HepG2 (cell line): Measurements from ENCODE around the gene ACSL3. TPM values are rescaled to one million over a fixed set of nuclear protein-coding genes. Genes with fewer than 3 reads are reported as not detected.

Experiments used
- CREB1 ChIP-seq, 2 experiments: fragments of 450-650 bp in 1 of 2; IDR thresholded peaks; 2 replicates each; pipeline ENCODE4 v1.6.1; 2016 to 2017; ENCODE audit warnings: control low read depth in 1 of 2, mild to moderate bottlenecking in 1 of 2, missing compliant biosample characterization in 1 of 2, missing genetic modification characterization in 1 of 2
- DMAP1 ChIP-seq: IDR thresholded peaks from 2 replicates; pipeline ENCODE4 v1.6.1; 2016
- ELF3 ChIP-seq: IDR thresholded peaks from 2 replicates; pipeline ENCODE4 v1.6.1; 2016; ENCODE audit warnings: missing genetic modification reagents, missing compliant biosample characterization
- MED1 ChIP-seq: sonication (generic); formaldehyde crosslinking; IDR thresholded peaks from 2 replicates; pipeline ENCODE4 v1.4.0; 2020; ENCODE audit warnings: missing genetic modification reagents
- MXD4 ChIP-seq: IDR thresholded peaks from 2 replicates; pipeline ENCODE4 v1.6.1; 2016; ENCODE audit warnings: mild to moderate bottlenecking, missing biosample characterization, missing genetic modification reagents
- RFX3 ChIP-seq: IDR thresholded peaks from 2 replicates; pipeline ENCODE4 v1.6.1; 2016; ENCODE audit warnings: missing biosample characterization, missing genetic modification reagents
- SNAI1 ChIP-seq: sonication (generic); formaldehyde crosslinking; IDR thresholded peaks from 2 replicates; pipeline ENCODE4 v1.5.0; 2020; ENCODE audit warnings: mild to moderate bottlenecking, missing genetic modification reagents, borderline replicate concordance
- ZNF34 ChIP-seq: sonication (generic); formaldehyde crosslinking; IDR thresholded peaks from 2 replicates; pipeline ENCODE4 v1.4.0; 2020; ENCODE audit warnings: mild to moderate bottlenecking, missing genetic modification reagents, borderline replicate concordance
- ZNF563 ChIP-seq: sonication (generic); formaldehyde crosslinking; IDR thresholded peaks from 2 replicates; pipeline ENCODE4 v1.8.0; 2022; ENCODE audit warnings: mild to moderate bottlenecking, moderate library complexity, missing genetic modification reagents
- ZNF773 ChIP-seq: sonication (generic); formaldehyde crosslinking; IDR thresholded peaks from 2 replicates; pipeline ENCODE4 v1.4.0; 2020; ENCODE audit warnings: missing genetic modification reagents, borderline replicate concordance
- ZNF850 ChIP-seq: sonication (generic); formaldehyde crosslinking; conservative IDR thresholded peaks from 2 replicates; pipeline ENCODE4 v1.9.0; 2021; ENCODE audit warnings: mild to moderate bottlenecking, missing genetic modification reagents
- polyA plus RNA-seq, 8 experiments: library from polyadenylated mRNA; depleted of rRNA in 3 of 8; stranded (reverse) in 7 of 8; unstranded in 1 of 8; fragments of >200 nt; fragmentation: Illumina TruSeq in 4 of 8; extraction: Trizol in 4 of 8; gene quantifications; 2 replicates each; pipeline versions ENCODE4 v1.2.1 to v1.2.3, GENCODE V29; 2011 to 2016; ENCODE audit warnings: low read depth in 4 of 8, missing spikeins in 1 of 8, mixed read lengths in 1 of 8; ENCODE audit not compliant: insufficient read depth in 1 of 8
- total RNA-seq, 5 experiments: library from RNA; depleted of rRNA; stranded (reverse); fragments of >200 nt; fragmentation: Illumina TruSeq; extraction: Trizol; gene quantifications; 2 replicates each; pipeline ENCODE4 v1.2.3, GENCODE V29; 2016; ENCODE audit warnings: low read depth in 1 of 5
- TF ChIP-seq, protein P1 (sequence below): sonication (generic); formaldehyde crosslinking; IDR thresholded peaks from 2 replicates; pipeline ENCODE4 v1.4.0; 2020; ENCODE audit warnings: mild to moderate bottlenecking, missing genetic modification reagents
- TF ChIP-seq, protein P2 (sequence below): sonication (generic); formaldehyde crosslinking; IDR thresholded peaks from 2 replicates; pipeline ENCODE4 v1.5.1; 2020; ENCODE audit warnings: mild to moderate bottlenecking, missing genetic modification reagents, moderate library complexity
- TF ChIP-seq, protein P3 (sequence below): sonication (generic); formaldehyde crosslinking; IDR thresholded peaks from 2 replicates; pipeline ENCODE4; 2020; ENCODE audit warnings: missing genetic modification reagents, mild to moderate bottlenecking, borderline replicate concordance
- TF ChIP-seq, protein P4 (sequence below): sonication (generic); formaldehyde crosslinking; IDR thresholded peaks from 2 replicates; pipeline ENCODE4 v1.5.0; 2020; ENCODE audit warnings: missing genetic modification reagents

The ACSL3 gene
- total and polyA plus RNA-seq, 2 of the 13 experiments (the other 11 are each of a cell fraction or from before 2014, with no cell fraction given) = 305 to 365 TPM

DNA sequence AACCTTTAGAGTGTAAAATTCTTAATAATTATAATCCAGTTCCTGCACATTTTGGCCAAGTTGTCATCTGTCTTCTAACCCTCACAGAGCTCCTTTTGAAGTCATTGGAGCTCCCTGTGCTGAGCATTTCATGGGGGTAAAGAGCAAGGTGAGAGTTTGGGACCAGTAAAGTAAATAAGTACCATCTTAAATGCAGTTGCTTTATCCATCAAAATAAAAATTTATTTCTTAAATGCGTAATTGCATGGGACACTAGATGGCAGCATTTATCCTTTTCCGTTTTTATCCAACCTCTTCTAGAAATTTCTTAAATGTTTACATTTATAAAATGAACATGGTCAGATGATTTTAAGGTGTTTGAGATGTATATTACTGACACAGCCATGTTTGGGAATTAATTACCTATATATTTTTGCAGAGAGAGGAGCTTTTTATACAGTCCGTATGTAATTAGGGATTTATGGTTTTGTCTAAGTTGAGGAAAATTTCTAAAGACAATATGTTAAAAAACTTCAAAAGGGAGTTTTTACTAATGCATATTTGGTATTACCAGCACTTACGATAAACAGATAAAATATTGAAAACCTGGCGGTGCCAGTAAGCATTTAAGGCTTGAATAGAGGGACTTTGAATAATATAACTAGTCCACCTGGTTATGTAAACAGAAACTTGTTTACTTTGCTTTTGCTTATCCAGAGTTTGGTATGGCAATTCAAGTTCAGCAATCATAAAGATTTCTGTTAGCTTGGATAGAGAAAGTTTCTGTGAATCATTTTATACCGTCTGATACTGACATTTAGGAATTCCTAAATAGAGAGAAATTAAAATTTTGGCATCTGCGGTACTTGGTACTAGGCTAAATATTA is 54.5 kb downstream of the ACSL3 start (continued):
- TF ChIP-seq, protein P1, sequence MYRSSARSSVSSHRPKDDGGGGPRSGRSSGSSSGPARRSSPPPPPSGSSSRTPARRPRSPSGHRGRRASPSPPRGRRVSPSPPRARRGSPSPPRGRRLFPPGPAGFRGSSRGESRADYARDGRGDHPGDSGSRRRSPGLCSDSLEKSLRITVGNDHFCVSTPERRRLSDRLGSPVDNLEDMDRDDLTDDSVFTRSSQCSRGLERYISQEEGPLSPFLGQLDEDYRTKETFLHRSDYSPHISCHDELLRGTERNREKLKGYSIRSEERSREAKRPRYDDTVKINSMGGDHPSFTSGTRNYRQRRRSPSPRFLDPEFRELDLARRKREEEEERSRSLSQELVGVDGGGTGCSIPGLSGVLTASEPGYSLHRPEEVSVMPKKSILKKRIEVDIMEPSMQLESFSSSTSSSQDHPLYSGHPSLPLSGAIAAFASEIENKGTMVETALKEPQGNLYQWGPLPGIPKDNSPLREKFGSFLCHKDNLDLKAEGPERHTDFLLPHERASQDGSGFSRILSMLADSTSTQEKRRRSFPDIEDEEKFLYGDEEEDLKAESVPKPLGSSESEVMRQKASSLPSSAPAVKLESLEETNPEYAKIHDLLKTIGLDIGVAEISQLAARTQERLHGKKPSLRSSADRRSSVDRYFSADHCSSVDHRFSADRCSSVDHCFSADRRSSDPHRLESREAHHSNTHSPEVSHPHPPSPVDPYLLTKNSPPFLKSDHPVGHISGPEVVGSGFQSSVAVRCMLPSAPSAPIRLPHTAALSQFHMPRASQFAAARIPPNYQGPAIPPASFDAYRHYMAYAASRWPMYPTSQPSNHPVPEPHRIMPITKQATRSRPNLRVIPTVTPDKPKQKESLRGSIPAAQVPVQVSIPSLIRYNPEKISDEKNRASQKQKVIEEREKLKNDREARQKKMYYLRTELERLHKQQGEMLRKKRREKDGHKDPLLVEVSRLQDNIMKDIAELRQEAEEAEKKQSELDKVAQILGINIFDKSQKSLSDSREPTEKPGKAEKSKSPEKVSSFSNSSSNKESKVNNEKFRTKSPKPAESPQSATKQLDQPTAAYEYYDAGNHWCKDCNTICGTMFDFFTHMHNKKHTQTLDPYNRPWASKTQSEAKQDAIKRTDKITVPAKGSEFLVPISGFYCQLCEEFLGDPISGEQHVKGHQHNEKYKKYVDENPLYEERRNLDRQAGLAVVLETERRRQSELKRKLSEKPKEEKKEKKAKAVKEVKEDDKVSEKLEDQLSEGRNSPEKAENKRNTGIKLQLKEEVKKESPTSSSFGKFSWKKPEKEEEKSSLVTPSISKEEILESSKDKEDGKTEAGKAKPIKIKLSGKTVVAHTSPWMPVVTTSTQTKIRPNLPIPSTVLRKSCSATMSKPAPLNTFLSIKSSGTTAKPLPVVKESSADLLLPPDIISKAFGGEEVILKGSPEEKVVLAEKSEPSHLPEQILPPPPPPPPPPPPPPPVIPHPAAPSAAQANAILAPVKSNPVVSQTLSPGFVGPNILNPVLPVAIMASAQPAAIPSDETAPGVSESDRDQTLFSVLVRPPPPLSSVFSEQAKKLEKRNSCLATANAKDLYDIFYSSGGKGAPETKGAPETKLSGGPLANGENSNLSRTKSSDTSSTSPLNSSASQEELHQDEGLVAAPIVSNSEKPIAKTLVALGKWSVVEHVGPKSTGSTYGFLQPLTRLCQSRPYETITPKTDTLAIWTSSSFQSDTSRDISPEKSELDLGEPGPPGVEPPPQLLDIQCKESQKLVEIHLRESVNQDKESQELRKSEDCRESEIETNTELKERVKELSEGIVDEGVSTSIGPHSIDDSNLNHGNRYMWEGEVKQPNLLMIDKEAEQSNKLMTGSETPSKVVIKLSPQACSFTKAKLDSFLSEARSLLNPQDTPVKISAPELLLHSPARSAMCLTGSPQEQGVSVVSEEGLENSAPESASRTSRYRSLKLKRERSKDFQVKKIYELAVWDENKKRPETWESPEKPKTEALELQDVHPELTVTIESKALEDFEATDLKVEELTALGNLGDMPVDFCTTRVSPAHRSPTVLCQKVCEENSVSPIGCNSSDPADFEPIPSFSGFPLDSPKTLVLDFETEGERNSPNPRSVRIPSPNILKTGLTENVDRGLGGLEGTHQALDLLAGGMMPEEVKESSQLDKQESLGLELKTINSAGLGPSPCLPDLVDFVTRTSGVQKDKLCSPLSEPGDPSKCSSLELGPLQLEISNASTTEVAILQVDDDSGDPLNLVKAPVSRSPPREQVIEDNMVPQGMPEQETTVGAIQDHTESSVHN (CRISPR knock-in tag) = no peak
- TF ChIP-seq RFX3 (CRISPR knock-in tag) (no peak), MED1 (CRISPR knock-in tag) (no peak), CREB1 (IDR thresholded peaks at IDR 0.05) (no peak), CREB1 (CRISPR knock-in tag; IDR thresholded peaks at IDR 0.05) (0 out of 2 replicates have a peak, but pooled peaks have one; percentile 15), MXD4 (CRISPR knock-in tag) (no peak), ZNF34 (no peak), DMAP1 (CRISPR knock-in tag) (no peak), ZNF773 (CRISPR knock-in tag) (no peak), ZNF850 (CRISPR knock-in tag) (no peak), ELF3 (no peak), ZNF563 (no peak), SNAI1 (CRISPR knock-in tag) (no peak)
- TF ChIP-seq, protein P2, sequence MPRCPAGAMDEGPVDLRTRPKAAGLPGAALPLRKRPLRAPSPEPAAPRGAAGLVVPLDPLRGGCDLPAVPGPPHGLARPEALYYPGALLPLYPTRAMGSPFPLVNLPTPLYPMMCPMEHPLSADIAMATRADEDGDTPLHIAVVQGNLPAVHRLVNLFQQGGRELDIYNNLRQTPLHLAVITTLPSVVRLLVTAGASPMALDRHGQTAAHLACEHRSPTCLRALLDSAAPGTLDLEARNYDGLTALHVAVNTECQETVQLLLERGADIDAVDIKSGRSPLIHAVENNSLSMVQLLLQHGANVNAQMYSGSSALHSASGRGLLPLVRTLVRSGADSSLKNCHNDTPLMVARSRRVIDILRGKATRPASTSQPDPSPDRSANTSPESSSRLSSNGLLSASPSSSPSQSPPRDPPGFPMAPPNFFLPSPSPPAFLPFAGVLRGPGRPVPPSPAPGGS (CRISPR knock-in tag) = no peak
- TF ChIP-seq, protein P3, sequence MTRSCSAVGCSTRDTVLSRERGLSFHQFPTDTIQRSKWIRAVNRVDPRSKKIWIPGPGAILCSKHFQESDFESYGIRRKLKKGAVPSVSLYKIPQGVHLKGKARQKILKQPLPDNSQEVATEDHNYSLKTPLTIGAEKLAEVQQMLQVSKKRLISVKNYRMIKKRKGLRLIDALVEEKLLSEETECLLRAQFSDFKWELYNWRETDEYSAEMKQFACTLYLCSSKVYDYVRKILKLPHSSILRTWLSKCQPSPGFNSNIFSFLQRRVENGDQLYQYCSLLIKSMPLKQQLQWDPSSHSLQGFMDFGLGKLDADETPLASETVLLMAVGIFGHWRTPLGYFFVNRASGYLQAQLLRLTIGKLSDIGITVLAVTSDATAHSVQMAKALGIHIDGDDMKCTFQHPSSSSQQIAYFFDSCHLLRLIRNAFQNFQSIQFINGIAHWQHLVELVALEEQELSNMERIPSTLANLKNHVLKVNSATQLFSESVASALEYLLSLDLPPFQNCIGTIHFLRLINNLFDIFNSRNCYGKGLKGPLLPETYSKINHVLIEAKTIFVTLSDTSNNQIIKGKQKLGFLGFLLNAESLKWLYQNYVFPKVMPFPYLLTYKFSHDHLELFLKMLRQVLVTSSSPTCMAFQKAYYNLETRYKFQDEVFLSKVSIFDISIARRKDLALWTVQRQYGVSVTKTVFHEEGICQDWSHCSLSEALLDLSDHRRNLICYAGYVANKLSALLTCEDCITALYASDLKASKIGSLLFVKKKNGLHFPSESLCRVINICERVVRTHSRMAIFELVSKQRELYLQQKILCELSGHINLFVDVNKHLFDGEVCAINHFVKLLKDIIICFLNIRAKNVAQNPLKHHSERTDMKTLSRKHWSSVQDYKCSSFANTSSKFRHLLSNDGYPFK (CRISPR knock-in tag) = no peak
- TF ChIP-seq, protein P4, sequence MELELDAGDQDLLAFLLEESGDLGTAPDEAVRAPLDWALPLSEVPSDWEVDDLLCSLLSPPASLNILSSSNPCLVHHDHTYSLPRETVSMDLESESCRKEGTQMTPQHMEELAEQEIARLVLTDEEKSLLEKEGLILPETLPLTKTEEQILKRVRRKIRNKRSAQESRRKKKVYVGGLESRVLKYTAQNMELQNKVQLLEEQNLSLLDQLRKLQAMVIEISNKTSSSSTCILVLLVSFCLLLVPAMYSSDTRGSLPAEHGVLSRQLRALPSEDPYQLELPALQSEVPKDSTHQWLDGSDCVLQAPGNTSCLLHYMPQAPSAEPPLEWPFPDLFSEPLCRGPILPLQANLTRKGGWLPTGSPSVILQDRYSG (CRISPR knock-in tag) = no peak
